Gastroesophageal sphincter (tissue), 4 donors: Measurements from ENCODE around the gene UGDH. TPM values are rescaled to one million over a fixed set of nuclear protein-coding genes. Genes with fewer than 3 reads are reported as not detected.

ENCODE experiments used
- ATAC-seq: fragments of 150-250 bp; one replicate; pipeline ENCODE4 v1.9.1; 2016; ENCODE audit warnings: mild to moderate bottlenecking, moderate library complexity
- H3K27ac ChIP-seq, 4 donors: fragments of 200-600 bp; sonication (generic) in 3 of 4; 1 replicate in 3 of 4; 2 replicates in 1 of 4; pipeline ENCODE4 v1.5.1; 2016 to 2019
- H3K27me3 ChIP-seq: fragments of 200-600 bp; sonication (generic); one replicate; pipeline ENCODE4 v1.5.1; 2019
- H3K36me3 ChIP-seq, 2 donors: fragments of 200-600 bp; sonication (generic); one replicate each; pipeline ENCODE4 v1.5.1; 2019; ENCODE audit warnings: control low read depth in 1 of 2
- H3K4me1 ChIP-seq, 3 donors: fragments of 200-600 bp; sonication (generic); 1 replicate in 2 of 3; 2 replicates in 1 of 3; pipeline ENCODE4 v1.5.1; 2016 to 2019; ENCODE audit warnings: control low read depth in 2 of 3
- H3K4me3 ChIP-seq, 2 donors: fragments of 200-600 bp; sonication (generic); one replicate each; pipeline ENCODE4 v1.5.1; 2019; ENCODE audit warnings: mild to moderate bottlenecking in 1 of 2, moderate library complexity in 1 of 2
- H3K9me3 ChIP-seq, 3 donors: fragments of 200-600 bp; sonication (generic); one replicate each; pipeline ENCODE4 v1.5.1; 2017 to 2019; ENCODE audit warnings: control low read depth in 2 of 3
- EP300 ChIP-seq: sonication (generic); formaldehyde crosslinking; IDR thresholded peaks from one replicate; pipeline ENCODE4 v1.6.1; 2017; ENCODE audit warnings: antibody characterized with exemption, mild to moderate bottlenecking
- POLR2A ChIP-seq, 2 donors: fragments of 450-650 bp; IDR thresholded peaks; one replicate each; pipeline ENCODE4 v1.6.1; 2017; ENCODE audit warnings: antibody characterized with exemption in 2 of 2, mild to moderate bottlenecking in 2 of 2, moderate library complexity in 1 of 2
- POLR2AphosphoS5 ChIP-seq: sonication (generic); formaldehyde crosslinking; IDR thresholded peaks from one replicate; pipeline ENCODE4 v1.6.1; 2017; ENCODE audit warnings: antibody characterized with exemption
- WGBS, 2 donors: methylation state at CpG; one replicate each; pipeline ENCODE4 v1.1.5; 2018; ENCODE audit warnings: low coverage in 1 of 2; 5-methylcytosine and 5-hydroxymethylcytosine counted together
- total RNA-seq, 4 donors: library from RNA; depleted of rRNA; stranded (reverse); fragments of >200 nt; gene quantifications; one replicate each; pipeline ENCODE4 v1.1.0, GENCODE V29; 2016
- TF ChIP-seq, protein P1 (sequence below), 4 experiments: fragments of 200-600 bp in 2 of 4; fragments of 450-650 bp in 2 of 4; sonication (generic) in 1 of 4; IDR thresholded peaks; one replicate each; pipeline ENCODE4 v1.5.1; 2017 to 2019; ENCODE audit warnings: antibody characterized with exemption in 4 of 4, mild to moderate bottlenecking in 2 of 4, moderate library complexity in 2 of 4

Gene UGDH
- total RNA-seq, 4 donors from 2014 or later: 31.1 to 151 (median 90.0) TPM

DNA sequence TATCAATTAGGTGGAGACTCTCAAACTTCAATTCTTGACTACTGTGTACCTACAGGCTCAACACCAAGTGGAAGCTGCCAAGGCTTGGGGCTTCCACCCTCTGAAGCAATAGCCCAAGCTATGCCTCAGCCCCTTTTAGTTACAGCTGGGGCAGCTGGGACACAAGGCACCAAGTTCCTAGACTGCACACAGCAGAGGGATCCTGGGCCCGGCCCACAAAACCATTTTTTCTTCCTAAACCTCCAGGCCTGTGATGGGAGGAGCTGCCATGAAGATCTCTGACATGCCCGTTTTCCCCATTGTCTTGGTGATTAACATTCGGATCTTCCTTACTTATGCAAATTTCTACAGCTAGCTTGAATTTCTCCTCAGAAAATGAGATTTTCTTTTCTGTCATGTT lies 3.4 kb upstream of the UGDH start:
- no peak for TF ChIP-seq POLR2AphosphoS5
- TF ChIP-seq, protein P1, sequence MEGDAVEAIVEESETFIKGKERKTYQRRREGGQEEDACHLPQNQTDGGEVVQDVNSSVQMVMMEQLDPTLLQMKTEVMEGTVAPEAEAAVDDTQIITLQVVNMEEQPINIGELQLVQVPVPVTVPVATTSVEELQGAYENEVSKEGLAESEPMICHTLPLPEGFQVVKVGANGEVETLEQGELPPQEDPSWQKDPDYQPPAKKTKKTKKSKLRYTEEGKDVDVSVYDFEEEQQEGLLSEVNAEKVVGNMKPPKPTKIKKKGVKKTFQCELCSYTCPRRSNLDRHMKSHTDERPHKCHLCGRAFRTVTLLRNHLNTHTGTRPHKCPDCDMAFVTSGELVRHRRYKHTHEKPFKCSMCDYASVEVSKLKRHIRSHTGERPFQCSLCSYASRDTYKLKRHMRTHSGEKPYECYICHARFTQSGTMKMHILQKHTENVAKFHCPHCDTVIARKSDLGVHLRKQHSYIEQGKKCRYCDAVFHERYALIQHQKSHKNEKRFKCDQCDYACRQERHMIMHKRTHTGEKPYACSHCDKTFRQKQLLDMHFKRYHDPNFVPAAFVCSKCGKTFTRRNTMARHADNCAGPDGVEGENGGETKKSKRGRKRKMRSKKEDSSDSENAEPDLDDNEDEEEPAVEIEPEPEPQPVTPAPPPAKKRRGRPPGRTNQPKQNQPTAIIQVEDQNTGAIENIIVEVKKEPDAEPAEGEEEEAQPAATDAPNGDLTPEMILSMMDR (IDR thresholded peaks at IDR 0.05): no peak
- no peak for TF ChIP-seq POLR2A (IDR thresholded peaks at IDR 0.05)
- TF ChIP-seq EP300: no peak
- H3K4me1 ChIP-seq: peaks cover 0 to 21% (median 8%) of the 10 kb centered on the region in 3 donors
- no peaks in the 10 kb centered on the region for H3K27me3 ChIP-seq
- H3K9me3 ChIP-seq: no peaks in the 10 kb centered on the region
- H3K27ac ChIP-seq: no peak overlapping the region
- no peak for ATAC-seq
- H3K36me3 ChIP-seq: peaks cover 0 to 44% of the 10 kb centered on the region in 2 donors
- 93 to 96% methylated on average over 3 of the region's 3 CpGs for WGBS, 2 donors
- H3K4me3 ChIP-seq: no peak overlapping the region

DNA sequence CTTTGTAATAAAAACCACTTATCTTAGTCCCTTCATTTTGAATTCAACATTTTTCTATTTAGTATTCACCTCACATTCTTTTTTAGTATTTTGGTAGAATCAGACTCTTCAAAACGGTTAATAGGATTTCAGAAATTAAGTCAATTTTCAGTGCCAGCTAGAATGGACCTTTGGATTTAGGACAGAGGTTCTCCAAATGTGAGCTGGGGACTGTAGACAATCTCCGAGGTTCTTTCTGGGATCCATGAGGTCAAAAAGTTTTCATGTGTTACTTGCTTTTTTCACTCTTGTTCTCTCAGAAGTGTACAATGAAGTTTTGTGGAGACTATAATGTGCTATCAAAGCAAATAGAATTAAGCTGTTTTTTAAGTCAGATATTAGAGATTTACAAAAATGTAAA lies 2.3 kb upstream of the UGDH start:
- Histone ChIP-seq H3K9me3 (no peaks in the 10 kb centered on the region), H3K4me3 (no peak overlapping the region), H3K27ac (peak overlapping the region in 1 of 4 donors; percentile 94), H3K27me3 (no peaks in the 10 kb centered on the region), H3K4me1 (peaks cover 0 to 33% (median 8%) of the 10 kb centered on the region in 3 donors), H3K36me3 (peaks cover 0 to 33% of the 10 kb centered on the region in 2 donors)
- no peak for TF ChIP-seq POLR2A (IDR thresholded peaks at IDR 0.05)
- TF ChIP-seq, protein P1 (IDR thresholded peaks at IDR 0.05): no peak
- no peak for TF ChIP-seq POLR2AphosphoS5
- no peak for TF ChIP-seq EP300
- 89 to 95% methylated on average over 2 of the region's 2 CpGs for WGBS, 2 donors
- ATAC-seq: no peak

DNA sequence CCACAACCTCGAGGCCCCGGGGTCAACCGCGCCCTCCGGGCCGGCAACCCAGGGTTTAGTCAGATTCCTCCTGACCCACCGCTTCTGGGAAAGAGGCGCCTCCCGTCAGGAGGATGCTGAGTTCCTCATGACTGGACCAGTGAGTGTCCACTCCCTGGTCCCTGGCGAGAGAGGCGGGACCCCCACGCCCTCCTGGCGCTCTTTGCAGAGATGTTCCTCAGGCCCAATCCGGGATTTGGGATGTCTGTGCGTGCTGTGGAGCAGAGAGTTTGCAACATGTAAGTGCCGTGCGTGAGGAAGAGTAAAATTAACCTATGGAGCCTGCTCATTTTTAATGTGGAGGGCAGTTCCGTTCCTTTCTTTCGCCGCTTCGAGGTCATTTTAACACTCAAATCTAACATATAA lies 824 bp upstream of the UGDH start:
- Histone ChIP-seq H3K36me3 (peaks cover 0 to 18% of the 10 kb centered on the region in 2 donors), H3K27ac (peak overlapping the region; percentile 63 to 99 (median 95)), H3K4me3 (peak overlapping the region; percentile 47 to 87), H3K27me3 (no peaks in the 10 kb centered on the region), H3K4me1 (peaks cover 0 to 33% (median 8%) of the 10 kb centered on the region in 3 donors), H3K9me3 (no peaks in the 10 kb centered on the region)
- TF ChIP-seq, protein P1 (IDR thresholded peaks at IDR 0.05): peak in 1 of 4 experiments; percentile 1
- no peak for TF ChIP-seq EP300
- ATAC-seq: peak; percentile 64
- WGBS, 2 donors: 4 to 5% methylated on average over 5 to 8 of the region's 21 CpGs

DNA sequence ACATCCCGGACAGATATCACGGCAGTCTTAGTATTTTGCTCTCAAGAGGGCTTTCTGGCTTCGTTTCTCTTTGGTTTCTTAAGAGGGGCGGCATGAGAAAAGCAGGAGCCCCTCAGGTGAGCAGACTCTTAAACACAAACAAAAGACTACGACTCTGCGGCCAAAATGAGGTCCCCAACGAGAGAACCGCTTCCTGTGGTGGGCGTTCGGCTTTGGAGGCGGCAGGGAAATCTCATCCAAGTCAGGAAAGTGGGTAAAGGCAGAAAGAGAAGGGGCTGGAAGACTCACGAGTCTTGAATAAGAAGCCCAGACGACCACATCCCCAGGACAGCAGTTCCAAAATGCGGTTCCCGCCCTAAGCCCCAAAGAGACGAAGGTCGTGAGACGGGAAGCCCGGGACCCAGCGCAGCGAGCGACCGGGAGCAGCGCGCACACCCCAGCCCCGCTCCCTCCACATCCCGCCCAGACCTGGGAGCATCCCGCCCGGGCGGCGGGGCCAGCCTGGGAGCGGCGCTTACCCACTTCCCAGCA lies 409 bp downstream of the UGDH start:
- peaks cover 0 to 6% of the 10 kb centered on the region in 2 donors for H3K36me3 ChIP-seq
- H3K27me3 ChIP-seq: no peaks in the 10 kb centered on the region
- peak overlapping the region; percentile 47 to 87 for H3K4me3 ChIP-seq
- peaks cover 0 to 34% (median 8%) of the 10 kb centered on the region in 3 donors for H3K4me1 ChIP-seq
- peak overlapping the region; percentile 70 to 99 (median 95) for H3K27ac ChIP-seq
- no peaks in the 10 kb centered on the region for H3K9me3 ChIP-seq
- ATAC-seq: peak; percentile 59
- TF ChIP-seq EP300 (no peak), POLR2AphosphoS5 (no peak)
- TF ChIP-seq, protein P1 (IDR thresholded peaks at IDR 0.05): no peak
- WGBS, 2 donors: 0% methylated on average over 1 to 14 of the region's 33 CpGs
